Vagina (tissue), 2 donors: Measurements from ENCODE around the gene CPSF4.

ENCODE experiments used
- POLR2AphosphoS5 ChIP-seq, 2 donors: sonication (generic); formaldehyde crosslinking; IDR thresholded peaks; one replicate each; pipeline ENCODE4 v1.9.0; 2017; ENCODE audit warnings: antibody characterized with exemption in 2 of 2, mild to moderate bottlenecking in 2 of 2, low read depth in 1 of 2; ENCODE audit not compliant: insufficient read depth in 1 of 2
- TF ChIP-seq, protein P1 (sequence below), 3 experiments: fragments of 450-650 bp in 2 of 3; fragments of 200-600 bp in 1 of 3; sonication (generic) in 1 of 3; IDR thresholded peaks; one replicate each; pipeline ENCODE4 v1.5.1; 2017 to 2019; ENCODE audit warnings: antibody characterized with exemption in 3 of 3, mild to moderate bottlenecking in 2 of 3, moderate library complexity in 2 of 3

DNA sequence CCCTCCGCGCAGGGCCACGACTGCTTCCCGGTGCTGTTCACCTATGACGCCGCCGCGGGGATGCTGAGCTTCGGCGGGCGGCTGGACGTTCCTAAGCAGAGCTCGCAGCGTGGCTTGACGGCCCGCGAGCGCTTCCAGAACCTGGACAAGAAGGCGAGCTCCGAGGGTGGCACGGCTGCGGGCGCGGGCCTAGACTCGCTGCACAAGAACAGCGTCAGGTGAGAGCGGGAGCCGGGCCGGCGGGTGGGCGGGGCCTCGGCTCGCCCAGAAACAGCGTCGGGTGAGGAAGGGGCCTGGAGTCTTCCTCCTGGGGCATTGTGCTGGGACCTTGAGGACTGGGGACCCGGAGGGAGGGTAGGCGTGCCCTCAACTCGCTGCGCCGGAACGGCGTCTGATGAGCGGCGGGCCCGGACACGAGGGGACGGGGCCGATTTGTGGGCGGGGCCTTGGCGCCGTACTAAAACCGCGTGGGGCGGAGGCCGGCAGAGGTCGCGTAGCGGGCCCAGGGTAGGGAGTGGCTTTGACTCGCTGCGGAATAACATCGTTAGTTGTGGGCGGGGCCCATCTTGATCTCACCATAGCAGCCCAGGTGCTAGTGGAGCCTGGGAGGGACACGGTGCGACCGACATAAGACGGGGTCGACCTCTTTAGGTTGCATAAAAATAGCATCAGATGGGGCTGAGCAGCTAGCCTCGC, 45.9 kb upstream of the CPSF4 start:
- TF ChIP-seq, protein P1, sequence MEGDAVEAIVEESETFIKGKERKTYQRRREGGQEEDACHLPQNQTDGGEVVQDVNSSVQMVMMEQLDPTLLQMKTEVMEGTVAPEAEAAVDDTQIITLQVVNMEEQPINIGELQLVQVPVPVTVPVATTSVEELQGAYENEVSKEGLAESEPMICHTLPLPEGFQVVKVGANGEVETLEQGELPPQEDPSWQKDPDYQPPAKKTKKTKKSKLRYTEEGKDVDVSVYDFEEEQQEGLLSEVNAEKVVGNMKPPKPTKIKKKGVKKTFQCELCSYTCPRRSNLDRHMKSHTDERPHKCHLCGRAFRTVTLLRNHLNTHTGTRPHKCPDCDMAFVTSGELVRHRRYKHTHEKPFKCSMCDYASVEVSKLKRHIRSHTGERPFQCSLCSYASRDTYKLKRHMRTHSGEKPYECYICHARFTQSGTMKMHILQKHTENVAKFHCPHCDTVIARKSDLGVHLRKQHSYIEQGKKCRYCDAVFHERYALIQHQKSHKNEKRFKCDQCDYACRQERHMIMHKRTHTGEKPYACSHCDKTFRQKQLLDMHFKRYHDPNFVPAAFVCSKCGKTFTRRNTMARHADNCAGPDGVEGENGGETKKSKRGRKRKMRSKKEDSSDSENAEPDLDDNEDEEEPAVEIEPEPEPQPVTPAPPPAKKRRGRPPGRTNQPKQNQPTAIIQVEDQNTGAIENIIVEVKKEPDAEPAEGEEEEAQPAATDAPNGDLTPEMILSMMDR (IDR thresholded peaks at IDR 0.05), result no peak
- TF ChIP-seq POLR2AphosphoS5 (IDR thresholded peaks at IDR 0.05; ENCODE audit: insufficient read depth in 1 of 2, low read depth in 1 of 2), result peak; percentile 34 to 84
